Measurements from ENCODE around the gene CAPN10.

GRCh38 chr2:240645346-240645745 is 58.8 kb downstream of the CAPN10 start:
- TF ChIP-seq CTCF (IDR thresholded peaks at IDR 0.05 in 4 of 5, conservative IDR thresholded peaks at IDR 0.05 in 1 of 5) (no peak), POLR2A (IDR thresholded peaks at IDR 0.05) (no peak)
